Loucy (cell line): Measurements from ENCODE around the gene TENM3.

ENCODE experiments used
- H2AFZ ChIP-seq: fragments of 200-600 bp; sonication (generic); 2 replicates; pipeline ENCODE4 v1.6.0; 2016; ENCODE audit warnings: antibody characterized with exemption, mild to moderate bottlenecking, low read length, moderate library complexity
- H3F3A ChIP-seq: fragments of 200-600 bp; 2 replicates; pipeline ENCODE4 v1.6.0; 2016; ENCODE audit warnings: antibody characterized with exemption, low read depth, mild to moderate bottlenecking
- H3K27me3 ChIP-seq: fragments of 200-600 bp; sonication (generic); 2 replicates; pipeline ENCODE4 v1.6.1; 2014; ENCODE audit warnings: low read length, mild to moderate bottlenecking; ENCODE audit not compliant: insufficient read depth, poor library complexity, severe bottlenecking
- H3K36me3 ChIP-seq: fragments of 200-600 bp; sonication (generic); 2 replicates; pipeline ENCODE4 v1.6.1; 2016; ENCODE audit warnings: low read length; ENCODE audit not compliant: insufficient read depth
- H3K4me1 ChIP-seq: fragments of 200-600 bp; sonication (generic); 2 replicates; pipeline ENCODE4 v1.5.1; 2014; ENCODE audit warnings: low read length, mild to moderate bottlenecking; ENCODE audit not compliant: insufficient read depth, poor library complexity, severe bottlenecking
- H3K4me2 ChIP-seq: fragments of 200-600 bp; sonication (generic); 2 replicates; pipeline ENCODE4 v1.6.0; 2014; ENCODE audit warnings: antibody characterized with exemption, low read length, low read depth, mild to moderate bottlenecking; ENCODE audit not compliant: poor library complexity, severe bottlenecking
- H3K4me3 ChIP-seq: fragments of 200-600 bp; sonication (generic); 2 replicates; pipeline ENCODE4 v1.5.1; 2014; ENCODE audit warnings: low read length, mild to moderate bottlenecking, mixed read lengths; ENCODE audit not compliant: poor library complexity, severe bottlenecking
- H3K79me2 ChIP-seq: fragments of 200-600 bp; sonication (generic); 2 replicates; pipeline ENCODE4 v1.6.1; 2014; ENCODE audit warnings: low read length; ENCODE audit not compliant: insufficient read depth
- H3K9ac ChIP-seq: fragments of 200-600 bp; sonication (generic); 2 replicates; pipeline ENCODE4 v1.6.0; 2014; ENCODE audit warnings: mild to moderate bottlenecking, low read depth, low read length, moderate library complexity; ENCODE audit not compliant: poor library complexity, severe bottlenecking
- H3K9me2 ChIP-seq: fragments of 200-600 bp; sonication (generic); replicated peaks from 2 replicates; pipeline ENCODE4 v1.6.1; 2016; ENCODE audit warnings: low read depth, low read length, mixed read lengths
- H3K9me3 ChIP-seq: fragments of 200-600 bp; sonication (generic); 2 replicates; pipeline ENCODE4 v1.6.1; 2014; ENCODE audit warnings: mild to moderate bottlenecking, antibody characterized with exemption, low read length, low read depth; ENCODE audit not compliant: insufficient read depth
- H4K20me1 ChIP-seq: fragments of 200-600 bp; sonication (generic); 2 replicates; pipeline ENCODE4 v1.6.0; 2014; ENCODE audit warnings: antibody characterized with exemption, low read length, mild to moderate bottlenecking; ENCODE audit not compliant: insufficient read depth, poor library complexity, severe bottlenecking
- CTCF ChIP-seq: fragments of 200-600 bp; sonication (generic); conservative IDR thresholded peaks from 2 replicates; pipeline ENCODE4 v1.5.1; 2014; ENCODE audit warnings: mild to moderate bottlenecking, antibody characterized with exemption, low read length
- EZH2phosphoT487 ChIP-seq: fragments of 200-600 bp; IDR thresholded peaks from 2 replicates; pipeline ENCODE4 v1.6.1; 2018; ENCODE audit warnings: antibody characterized with exemption, mild to moderate bottlenecking, moderate library complexity, borderline replicate concordance

The TENM3 gene

GRCh38 chr4:182715548-182715947 is 472.3 kb downstream of the TENM3 start:
- Histone ChIP-seq H3K36me3 (no peaks in the 10 kb centered on the region), H3K79me2 (no peaks in the 10 kb centered on the region), H3K9me2 (no peaks in the 10 kb centered on the region), H4K20me1 (no peaks in the 10 kb centered on the region), H3K4me3 (no peak overlapping the region), H3K9me3 (no peaks in the 10 kb centered on the region), H3K27me3 (no peaks in the 10 kb centered on the region), H3K4me1 (no peaks in the 10 kb centered on the region), H3F3A (no peaks in the 10 kb centered on the region), H3K4me2 (no peak overlapping the region), H3K9ac (no peak overlapping the region), H2AFZ (no peak overlapping the region)
- TF ChIP-seq CTCF, result no peak
- TF ChIP-seq EZH2phosphoT487, result no peak

GRCh38 chr4:182716192-182716591 is 473.0 kb downstream of the TENM3 start:
- H4K20me1 ChIP-seq, result no peaks in the 10 kb centered on the region
- H3K36me3 ChIP-seq, result no peaks in the 10 kb centered on the region
- H3K9ac ChIP-seq, result no peak overlapping the region
- no peaks in the 10 kb centered on the region for H3K9me2 ChIP-seq
- H3K9me3 ChIP-seq, result no peaks in the 10 kb centered on the region
- H3K4me1 ChIP-seq, result no peaks in the 10 kb centered on the region
- TF ChIP-seq CTCF (no peak), EZH2phosphoT487 (no peak)
- no peaks in the 10 kb centered on the region for H3F3A ChIP-seq
- H3K4me3 ChIP-seq, result no peak overlapping the region
- H3K27me3 ChIP-seq, result no peaks in the 10 kb centered on the region
- H2AFZ ChIP-seq, result no peak overlapping the region
- no peak overlapping the region for H3K4me2 ChIP-seq
- no peaks in the 10 kb centered on the region for H3K79me2 ChIP-seq

- H3K9me2 ChIP-seq, result no peaks in the 10 kb centered on the region
- H3K4me1 ChIP-seq, result no peaks in the 10 kb centered on the region
- H3K79me2 ChIP-seq, result no peaks in the 10 kb centered on the region
- H3K4me2 ChIP-seq, result no peak overlapping the region
- TF ChIP-seq CTCF, result no peak
- no peak for TF ChIP-seq EZH2phosphoT487
- no peak overlapping the region for H2AFZ ChIP-seq
- H4K20me1 ChIP-seq, result no peaks in the 10 kb centered on the region
- H3K27me3 ChIP-seq, result no peaks in the 10 kb centered on the region
- H3K9ac ChIP-seq, result no peak overlapping the region
- H3F3A ChIP-seq, result no peaks in the 10 kb centered on the region
- no peaks in the 10 kb centered on the region for H3K9me3 ChIP-seq
- no peaks in the 10 kb centered on the region for H3K36me3 ChIP-seq
- H3K4me3 ChIP-seq, result no peak overlapping the region
These were observed 474.8 kb downstream of the TENM3 start for GRCh38 chr4:182717788-182718583.
